Stimulated activated naive CD8-positive, alpha-beta T cell treated with anti-CD3 and anti-CD28 coated beads, Interleukin-15, amount 100 ng/mL, for 72 hours (primary cell): ENCODE measurements around the gene SPTBN5.
A peak's percentile ranks its signal among the peaks of the same experiment; 100 is the strongest.
"Not testable (repeated sequence)": the region's sequence is repeated elsewhere in the genome, so short reads cannot be mapped to it uniquely, and the experiment has no call there.

Experiments
- ATAC-seq: fragments of 150-1000 bp; cut with Tn5 transposase; 2 replicates; pipeline ENCODE4 v1.10.0; 2021; ENCODE audit warnings: mild to moderate bottlenecking, moderate library complexity
- DNase-seq, 2 donors: peaks; one replicate each; pipeline ENCODE4 v3.0.0; 2021 to 2022
- H3K27ac Mint-ChIP-seq, 2 donors: one replicate each; pipeline ENCODE4 v1.8.0; 2022; ENCODE audit warnings: mild to moderate bottlenecking in 2 of 2, mixed read lengths in 2 of 2, moderate library complexity in 2 of 2
- H3K27me3 Mint-ChIP-seq: one replicate; pipeline ENCODE4 v1.8.0; 2022; ENCODE audit warnings: mixed read lengths
- H3K4me1 Mint-ChIP-seq: one replicate; pipeline ENCODE4 v1.8.0; 2022; ENCODE audit warnings: mild to moderate bottlenecking, mixed read lengths
- H3K4me3 Mint-ChIP-seq, 2 donors: one replicate each; pipeline ENCODE4 v1.8.0; 2022; ENCODE audit warnings: mild to moderate bottlenecking in 2 of 2, mixed read lengths in 2 of 2, moderate library complexity in 1 of 2
- H3K9me3 Mint-ChIP-seq, 2 donors: one replicate each; pipeline ENCODE4 v1.8.0; 2022; ENCODE audit warnings: mixed read lengths in 2 of 2

SPTBN5 gene

DNA sequence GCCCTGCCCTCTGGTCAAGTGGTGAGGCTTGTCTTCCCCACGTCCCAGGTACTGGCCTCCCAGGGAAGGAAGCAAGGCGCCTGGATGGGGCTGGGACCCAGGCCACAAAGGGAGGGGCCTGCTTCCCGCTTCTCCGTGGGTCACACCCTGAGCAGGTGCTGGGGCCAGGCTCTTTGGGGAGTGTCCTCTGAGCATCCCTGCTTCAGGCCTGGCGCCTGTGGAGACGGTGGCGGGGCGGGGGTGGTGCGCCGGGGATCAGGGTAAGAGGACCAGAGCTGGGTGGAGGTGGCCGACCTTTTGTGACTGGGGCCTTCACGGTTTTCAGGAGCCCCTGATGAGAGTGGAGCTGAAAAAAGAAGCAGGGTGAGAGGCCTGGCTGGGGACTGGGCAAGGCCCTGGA, 51.6 kb downstream of the SPTBN5 start:
- no peaks in the 10 kb centered on the region for H3K9me3 Mint-ChIP-seq
- H3K27ac Mint-ChIP-seq, result peak overlapping the region in 1 of 2 donors; percentile 74
- no peak for ATAC-seq
- DNase-seq, result no peak
- peaks cover 2% of the 10 kb centered on the region for H3K4me1 Mint-ChIP-seq
- H3K27me3 Mint-ChIP-seq, result no peaks in the 10 kb centered on the region
- no peak overlapping the region for H3K4me3 Mint-ChIP-seq

DNA sequence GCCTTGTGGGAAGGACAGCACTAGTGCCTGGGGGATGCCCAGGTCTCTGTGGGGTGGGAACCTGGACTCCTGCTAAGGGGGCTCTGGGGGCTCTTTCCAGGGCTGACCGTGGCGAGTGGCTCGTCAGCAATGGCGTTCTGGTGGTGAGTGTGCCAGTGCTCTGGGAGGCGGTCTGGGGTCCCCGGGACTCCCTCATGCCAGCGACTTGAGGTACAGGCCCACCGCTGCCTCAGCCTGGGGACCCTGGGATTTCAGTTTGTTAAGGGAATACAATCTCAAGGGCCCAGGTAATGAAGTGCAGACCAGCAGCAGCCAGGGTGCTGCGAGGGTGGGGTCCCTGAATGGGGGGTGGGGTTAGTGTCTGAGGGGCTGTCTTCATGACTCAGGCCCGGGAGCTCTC, 52.7 kb downstream of the SPTBN5 start:
- H3K27me3 Mint-ChIP-seq, result no peaks in the 10 kb centered on the region
- H3K4me3 Mint-ChIP-seq, result no peak overlapping the region
- ATAC-seq, result no peak
- H3K4me1 Mint-ChIP-seq, result peaks cover 5% of the 10 kb centered on the region
- H3K9me3 Mint-ChIP-seq, result no peaks in the 10 kb centered on the region
- no peak for DNase-seq
- no peak overlapping the region for H3K27ac Mint-ChIP-seq

DNA sequence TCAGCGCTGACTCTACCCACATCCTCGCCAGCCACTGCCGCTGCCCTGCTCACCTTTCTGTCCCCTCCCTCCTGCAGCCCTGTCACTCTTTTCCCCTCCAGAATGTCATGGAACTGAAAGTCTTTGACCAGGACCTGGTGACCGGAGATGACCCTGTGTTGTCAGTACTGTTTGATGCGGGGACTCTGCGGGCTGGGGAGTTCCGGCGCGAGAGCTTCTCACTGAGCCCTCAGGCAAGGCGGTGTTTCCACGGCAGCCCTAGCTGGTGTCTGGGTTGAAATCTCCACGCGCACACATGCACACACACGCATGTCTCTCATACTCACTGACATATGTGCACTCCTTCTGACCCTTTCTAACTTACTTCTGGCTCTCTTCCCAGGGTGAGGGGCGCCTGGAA, 53.2 kb downstream of the SPTBN5 start:
- DNase-seq (no peak), ATAC-seq (no peak)
- peaks cover 5% of the 10 kb centered on the region for H3K4me1 Mint-ChIP-seq
- H3K9me3 Mint-ChIP-seq, result no peaks in the 10 kb centered on the region
- H3K4me3 Mint-ChIP-seq, result no peak overlapping the region
- H3K27me3 Mint-ChIP-seq, result no peaks in the 10 kb centered on the region
- no peak overlapping the region for H3K27ac Mint-ChIP-seq

DNA sequence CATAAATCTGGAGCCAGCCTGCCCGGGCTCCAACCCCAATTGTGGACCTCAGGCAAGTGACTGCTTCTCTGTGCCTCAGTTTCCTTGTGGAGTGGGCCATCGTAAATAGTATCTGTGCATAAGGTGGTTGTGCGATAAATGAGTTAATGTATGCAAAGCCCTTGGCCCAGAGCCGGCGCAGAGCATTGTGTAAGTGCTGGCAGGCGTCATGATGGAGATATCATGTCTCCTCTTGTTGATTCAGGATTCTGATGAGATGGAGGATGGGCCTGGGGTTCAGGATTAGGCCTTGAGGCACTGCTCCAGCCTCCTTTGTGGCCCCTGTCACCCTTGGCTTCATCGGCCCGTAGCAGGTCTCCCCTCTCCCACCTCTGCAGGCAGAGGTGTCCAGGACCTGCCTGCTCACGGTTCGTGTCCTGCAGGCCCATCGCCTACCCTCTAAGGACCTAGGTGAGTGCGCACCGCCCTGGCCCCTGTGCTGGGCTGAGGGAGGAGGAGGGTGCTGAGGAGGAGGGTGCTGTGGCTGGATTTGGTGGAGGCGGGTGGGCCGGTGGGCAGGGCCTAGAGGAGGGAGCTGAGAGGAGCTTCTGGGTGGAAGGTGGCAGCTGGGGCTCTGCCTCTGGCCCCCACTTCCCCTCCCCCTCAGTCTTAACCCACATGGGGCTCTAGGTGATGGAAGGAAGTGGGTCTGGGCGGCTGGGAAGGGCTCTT, 53.9 kb downstream of the SPTBN5 start:
- no peak for DNase-seq
- H3K27me3 Mint-ChIP-seq, result no peaks in the 10 kb centered on the region
- peak; percentile 40 for ATAC-seq
- no peak overlapping the region for H3K4me3 Mint-ChIP-seq
- H3K4me1 Mint-ChIP-seq, result peaks cover 5% of the 10 kb centered on the region
- no peaks in the 10 kb centered on the region for H3K9me3 Mint-ChIP-seq
- peak overlapping the region; percentile 19 to 42 for H3K27ac Mint-ChIP-seq

DNA sequence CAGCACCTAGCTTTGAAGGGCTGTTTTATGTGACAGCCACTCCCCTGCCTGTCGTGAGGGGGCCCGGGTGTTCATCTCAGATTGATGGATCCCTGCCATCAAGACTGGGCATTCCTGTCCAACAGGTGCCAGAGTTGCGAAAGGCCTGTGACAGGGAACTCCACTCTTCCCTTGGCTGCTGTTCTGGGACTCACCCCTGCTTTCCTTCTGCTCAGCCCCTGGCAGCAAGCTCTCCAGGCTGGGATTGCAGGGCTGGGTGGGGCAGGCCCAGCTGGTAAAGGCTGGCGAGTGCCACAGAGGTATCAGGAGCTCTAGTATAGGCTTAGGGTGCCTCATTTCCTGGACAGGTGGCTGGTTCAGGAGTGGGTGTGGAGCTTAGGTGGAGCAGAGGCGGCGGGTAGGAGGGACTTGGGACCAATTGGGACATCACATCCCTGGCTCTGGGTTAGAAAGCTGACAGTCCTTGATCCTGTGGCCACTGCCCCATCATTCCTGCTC, 55.4 kb downstream of the SPTBN5 start, which contains the start of gene PLA2G4B:
PLA2G4B (plus strand) TSS at position 448 of the 498 bp plus-strand sequence. CDS start 67 bp downstream, outside the sequence.
- DNase-seq, result no peak

DNA sequence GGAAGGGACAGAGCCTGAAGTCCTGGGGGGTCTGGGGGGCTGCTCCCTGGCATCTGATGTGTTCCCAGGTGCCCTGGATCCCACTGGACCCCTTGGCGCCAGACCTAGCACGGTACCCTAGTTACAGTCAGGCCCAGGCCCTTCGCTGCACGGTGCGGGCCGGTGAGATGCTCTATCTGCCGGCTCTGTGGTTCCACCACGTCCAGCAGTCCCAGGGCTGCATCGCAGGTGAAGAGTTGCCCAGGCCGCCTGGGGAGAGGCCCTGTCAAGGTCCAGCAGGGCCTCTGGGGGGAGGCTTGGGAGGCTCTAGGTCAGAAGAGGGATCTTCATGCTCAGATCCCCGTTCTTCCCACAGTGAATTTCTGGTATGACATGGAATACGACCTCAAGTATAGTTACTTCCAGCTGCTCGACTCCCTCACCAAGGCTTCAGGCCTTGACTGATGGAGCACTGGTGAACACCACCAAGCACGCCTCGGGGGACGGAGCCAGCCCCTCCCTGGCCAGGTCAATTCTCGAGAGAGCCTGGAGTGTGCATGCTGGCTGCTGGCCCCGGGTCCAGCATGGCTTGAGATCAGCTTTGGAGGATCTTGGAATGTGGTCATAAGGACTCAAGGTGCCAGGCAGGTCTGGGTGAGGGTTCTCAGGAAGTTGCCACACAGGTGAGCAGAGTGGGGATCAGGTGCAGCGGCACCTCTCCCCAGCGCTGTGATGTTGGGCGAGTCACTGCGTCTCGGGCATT, 57.0 kb downstream of the SPTBN5 start:
- Mint-ChIP-seq H3K9me3 (no peaks in the 10 kb centered on the region), H3K4me1 (peaks cover 33% of the 10 kb centered on the region), H3K27ac (peak overlapping the region in 1 of 2 donors; percentile 4), H3K27me3 (no peaks in the 10 kb centered on the region), H3K4me3 (no peak overlapping the region)
- ATAC-seq (no peak), DNase-seq (no peak)

More for the DNA sequence above, 55.4 kb downstream of the SPTBN5 start, which contains the start of gene PLA2G4B:
- H3K27ac Mint-ChIP-seq, result peak within 1 kb of the TSS; percentile 19 to 83
- H3K4me3 Mint-ChIP-seq, result no peak within 1 kb of the TSS
- H3K4me1 Mint-ChIP-seq, result peaks cover 20% of the 10 kb centered on the region
- no peaks in the 10 kb centered on the region for H3K27me3 Mint-ChIP-seq
- no peaks in the 10 kb centered on the region for H3K9me3 Mint-ChIP-seq
- ATAC-seq, result no peak

DNA sequence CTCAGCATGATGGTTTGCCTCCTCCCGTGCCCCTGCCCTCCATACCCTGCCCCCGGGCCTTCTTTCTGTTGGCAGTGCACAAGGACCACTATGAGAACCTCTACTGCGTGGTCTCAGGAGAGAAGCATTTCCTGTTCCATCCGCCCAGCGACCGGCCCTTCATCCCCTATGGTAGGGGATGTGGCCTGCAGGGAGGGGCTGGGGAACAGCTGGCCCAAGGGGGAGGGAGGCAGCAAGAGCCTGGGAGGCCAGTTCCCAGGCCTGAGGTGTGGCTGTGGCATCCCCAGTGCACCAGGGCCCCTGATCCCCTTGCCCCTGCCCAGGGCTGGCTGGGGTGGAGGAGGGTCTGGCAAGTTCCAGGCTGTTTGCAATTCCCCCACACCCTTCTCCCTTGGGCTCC, 57.8 kb downstream of the SPTBN5 start:
- no peaks in the 10 kb centered on the region for H3K27me3 Mint-ChIP-seq
- H3K9me3 Mint-ChIP-seq, result no peaks in the 10 kb centered on the region
- peaks cover 41% of the 10 kb centered on the region for H3K4me1 Mint-ChIP-seq
- peak overlapping the region in 1 of 2 donors; percentile 78 for H3K27ac Mint-ChIP-seq
- no peak overlapping the region for H3K4me3 Mint-ChIP-seq
- DNase-seq (no peak), ATAC-seq (no peak)

DNA sequence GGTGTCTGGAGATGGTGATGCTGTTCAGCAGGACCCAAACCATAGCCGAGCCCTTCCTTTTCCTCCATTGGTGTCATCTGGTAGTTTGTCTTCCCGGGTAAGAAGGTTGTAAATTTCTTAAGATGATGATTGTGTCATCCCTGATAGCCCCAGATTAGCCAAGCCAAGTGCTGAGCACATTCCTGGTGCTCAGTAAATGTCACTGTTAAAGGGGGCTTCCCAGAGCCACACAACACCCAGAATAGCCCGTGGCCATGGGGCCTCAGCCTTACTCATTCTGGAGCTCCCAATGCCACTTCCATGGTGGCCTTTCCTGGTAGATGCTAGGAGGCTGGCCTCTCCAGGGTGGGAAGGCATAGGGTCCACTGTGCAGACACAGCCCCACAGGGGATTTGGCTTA, 59.8 kb downstream of the SPTBN5 start:
- Mint-ChIP-seq H3K27me3 (no peaks in the 10 kb centered on the region), H3K4me3 (no peak overlapping the region), H3K4me1 (peaks cover 61% of the 10 kb centered on the region), H3K9me3 (no peaks in the 10 kb centered on the region), H3K27ac (no peak overlapping the region)
- no peak for ATAC-seq
- no peak for DNase-seq

DNA sequence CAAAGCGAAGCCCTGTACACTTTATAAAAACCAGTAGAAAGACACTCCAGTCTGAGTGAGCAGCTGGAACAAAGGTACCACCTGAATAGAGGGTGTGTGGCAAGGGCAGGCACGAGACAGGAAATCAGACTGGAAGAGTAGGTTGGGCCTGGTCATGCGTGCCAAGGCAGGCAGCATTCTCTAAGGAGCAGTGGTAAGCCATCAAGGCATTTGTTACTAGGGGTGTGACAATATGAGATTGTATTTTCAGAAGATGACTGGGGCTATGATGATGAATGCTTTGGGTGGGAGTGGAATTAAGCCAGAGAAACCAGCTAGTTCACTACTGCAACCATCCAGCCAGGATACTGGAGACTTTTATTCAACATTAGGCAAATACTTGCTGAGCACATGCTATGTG, 61.0 kb downstream of the SPTBN5 start:
- H3K4me1 Mint-ChIP-seq, result peaks cover 70% of the 10 kb centered on the region
- H3K27me3 Mint-ChIP-seq, result no peaks in the 10 kb centered on the region
- DNase-seq, result no peak
- H3K27ac Mint-ChIP-seq, result no peak overlapping the region
- H3K9me3 Mint-ChIP-seq, result no peaks in the 10 kb centered on the region
- H3K4me3 Mint-ChIP-seq, result no peak overlapping the region
- no peak for ATAC-seq

DNA sequence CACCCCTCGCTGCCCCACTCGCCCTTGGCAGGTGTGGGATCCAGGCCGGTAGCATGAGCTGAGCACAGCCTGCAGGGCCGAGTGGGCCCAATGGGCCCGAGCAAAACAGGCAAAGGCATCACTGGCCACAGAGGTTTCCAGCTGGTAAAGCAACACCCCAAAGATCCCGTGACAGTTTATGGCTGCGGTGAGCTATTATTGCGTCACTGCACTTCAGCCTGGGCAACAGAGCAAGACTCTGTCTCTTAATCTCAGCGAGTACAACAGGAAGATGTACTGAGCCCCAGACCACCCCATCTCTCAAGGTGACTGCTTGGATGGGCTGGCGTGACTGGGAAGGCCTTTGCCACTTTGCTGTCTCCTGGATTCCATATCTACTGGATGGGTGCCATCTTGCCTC, 61.6 kb downstream of the SPTBN5 start:
- DNase-seq, result no peak
- H3K4me1 Mint-ChIP-seq, result peaks cover 71% of the 10 kb centered on the region
- no peak overlapping the region for H3K27ac Mint-ChIP-seq
- ATAC-seq, result no peak
- H3K4me3 Mint-ChIP-seq, result no peak overlapping the region
- no peaks in the 10 kb centered on the region for H3K27me3 Mint-ChIP-seq
- H3K9me3 Mint-ChIP-seq, result no peaks in the 10 kb centered on the region

DNA sequence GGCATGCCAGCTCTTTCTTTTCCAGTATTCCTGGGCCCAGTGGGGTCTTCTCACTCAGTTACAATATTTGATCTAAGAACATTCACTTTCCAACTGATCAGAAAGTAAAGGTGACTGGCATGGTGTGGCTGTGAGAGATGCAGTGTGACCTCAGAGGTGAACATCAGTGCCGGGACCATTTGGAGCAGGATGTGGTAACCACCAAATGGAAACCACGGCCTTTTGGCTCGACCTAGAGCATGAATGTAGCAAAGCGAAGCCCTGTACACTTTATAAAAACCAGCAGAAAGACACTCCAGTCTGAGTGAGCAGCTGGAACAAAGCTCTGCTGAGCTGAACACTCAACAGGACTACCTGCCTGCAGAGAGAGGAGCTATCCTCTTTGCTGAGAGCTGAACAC, 62.6 kb downstream of the SPTBN5 start:
- not testable (repeated sequence) for H3K9me3 Mint-ChIP-seq, H3K27ac Mint-ChIP-seq, H3K27me3 Mint-ChIP-seq
- Mint-ChIP-seq H3K4me1 (peaks cover 73% of the 10 kb centered on the region), H3K4me3 (peak overlapping the region in 1 of 2 donors; percentile 22)
- peak; percentile 75 for ATAC-seq
- peak; percentile 47 to 74 for DNase-seq

DNA sequence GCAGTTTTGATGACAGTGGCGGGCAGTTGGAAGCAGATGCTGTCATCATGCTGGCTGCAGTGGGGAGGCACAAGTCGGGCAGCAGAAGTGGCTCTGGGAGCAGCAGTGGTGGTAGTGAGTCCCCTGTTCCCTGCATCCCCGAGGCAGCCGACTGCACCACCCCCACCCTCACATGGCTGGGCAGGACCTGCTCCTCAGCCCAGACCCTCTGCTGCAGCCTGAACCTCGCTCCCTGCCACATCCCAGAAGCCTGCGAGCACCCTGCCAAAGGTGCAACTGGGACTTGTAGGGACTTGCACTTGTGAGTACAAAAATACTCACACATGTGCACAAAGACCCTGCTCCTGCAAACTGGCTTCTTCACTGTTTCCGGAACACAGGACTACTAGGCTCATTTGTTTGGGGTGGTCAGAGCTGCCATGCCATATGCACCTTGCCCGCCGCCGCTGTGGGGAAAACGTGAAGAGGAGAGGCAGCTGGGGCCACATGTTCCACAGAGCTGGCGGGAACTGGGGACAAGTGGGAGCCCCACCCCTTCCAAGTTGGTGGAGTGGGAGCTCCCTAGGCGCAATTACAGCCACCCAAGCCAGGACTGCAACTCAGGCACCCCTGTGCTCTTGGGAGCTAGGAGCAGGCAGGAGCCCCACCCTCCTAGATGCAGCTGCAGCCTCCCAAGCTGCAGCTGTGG, 63.8 kb downstream of the SPTBN5 start:
- DNase-seq (no peak), ATAC-seq (no peak)
- peaks cover 74% of the 10 kb centered on the region for H3K4me1 Mint-ChIP-seq
- H3K4me3 Mint-ChIP-seq, result peak overlapping the region in 1 of 2 donors; percentile 22
- no peaks in the 10 kb centered on the region for H3K9me3 Mint-ChIP-seq
- no peaks in the 10 kb centered on the region for H3K27me3 Mint-ChIP-seq
- no peak overlapping the region for H3K27ac Mint-ChIP-seq

DNA sequence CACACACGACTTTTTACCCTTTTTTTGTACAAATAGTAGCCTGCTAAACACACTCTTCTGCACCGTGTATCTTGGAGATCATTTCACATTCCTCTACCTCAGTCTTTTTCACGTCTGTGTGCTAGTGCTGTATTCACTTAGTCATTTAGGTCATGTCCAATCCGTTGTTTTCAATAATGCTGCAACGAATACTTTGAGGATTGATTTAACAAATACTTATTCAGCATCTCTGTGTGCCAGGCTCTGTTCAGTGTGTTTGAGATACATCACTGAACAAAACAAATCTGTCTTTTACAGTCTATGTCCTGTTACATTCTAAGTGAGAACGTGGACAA, 65.1 kb downstream of the SPTBN5 start:
- Mint-ChIP-seq H3K4me1 (peaks cover 63% of the 10 kb centered on the region), H3K27me3 (no peaks in the 10 kb centered on the region), H3K4me3 (peak overlapping the region; percentile 82 to 88), H3K27ac (peak overlapping the region in 1 of 2 donors; percentile 91), H3K9me3 (no peaks in the 10 kb centered on the region)
- no peak for DNase-seq
- no peak for ATAC-seq

DNA sequence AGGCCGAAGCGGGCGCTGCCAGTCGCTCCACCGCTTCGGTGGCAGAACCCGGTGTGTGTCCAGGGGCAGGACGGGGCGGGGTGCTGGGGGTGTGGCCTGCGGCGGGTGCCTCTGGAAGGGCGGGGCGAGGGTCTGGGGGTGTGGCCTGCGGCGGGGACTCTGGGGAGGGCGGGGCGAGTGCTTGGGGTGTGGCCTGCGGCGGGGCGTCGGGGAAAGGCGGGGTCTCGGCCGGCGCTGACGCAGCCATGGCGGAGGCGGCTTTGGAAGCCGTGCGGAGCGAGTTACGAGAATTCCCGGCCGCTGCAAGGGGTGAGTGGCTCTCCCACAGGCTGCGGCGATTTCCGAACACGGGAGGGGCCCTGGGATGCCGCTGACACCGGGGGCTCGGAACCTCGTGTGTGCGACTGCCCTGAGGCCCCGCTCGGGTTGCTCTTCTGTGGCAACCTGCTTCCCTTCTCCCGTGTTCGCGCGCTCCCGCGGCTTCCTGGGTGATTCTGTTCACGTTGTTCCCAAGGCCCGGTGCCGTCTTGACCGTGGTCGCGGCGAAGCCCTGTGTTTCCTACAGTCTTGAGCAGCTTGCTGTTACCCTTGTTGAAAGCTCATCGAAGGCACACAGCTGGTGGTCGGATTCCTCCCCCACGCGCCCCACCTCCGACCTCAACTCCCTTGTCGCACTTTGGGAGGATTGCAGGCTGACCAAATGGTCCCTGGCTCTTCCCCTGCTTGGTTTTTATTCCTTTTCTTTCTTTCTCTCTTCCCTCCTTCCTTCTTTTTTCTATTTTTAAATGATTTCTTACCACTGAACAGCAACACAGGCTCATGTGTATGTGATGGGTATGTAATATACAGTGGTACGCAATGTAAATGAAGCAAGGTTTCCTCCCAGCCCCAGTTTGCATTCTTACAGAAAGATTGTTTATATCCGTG, 65.7 kb downstream of the SPTBN5 start, which contains the start of gene JMJD7:
JMJD7 (plus strand) TSS at position 213 of the 927 bp plus-strand sequence; CDS start at position 246, 33 bp downstream.
- Mint-ChIP-seq H3K27me3 (no peaks in the 10 kb centered on the region), H3K4me1 (peaks cover 59% of the 10 kb centered on the region), H3K27ac (peak within 1 kb of the TSS; percentile 32 to 91), H3K9me3 (no peaks in the 10 kb centered on the region), H3K4me3 (peak within 1 kb of the TSS; percentile 82 to 88)
- peak; percentile 84 for ATAC-seq
- DNase-seq, result peak; percentile 90 to 91
